Keratinocyte (primary cell): ENCODE data around the gene NF1. TPM values are rescaled to one million over a fixed set of nuclear protein-coding genes. Genes with fewer than 3 reads are reported as not detected.
"Not testable (repeated sequence)": the region's sequence is repeated elsewhere in the genome, so short reads cannot be mapped to it uniquely, and the experiment has no call there.

Experiments used
- DNase-seq: peaks from one replicate; pipeline ENCODE4 v3.0.0-alpha.2; 2011; ENCODE audit warnings: low read depth, missing footprints, low spot score
- FAIRE-seq: peaks from 2 replicates; lab custom pipeline; 2011; peaks lifted over from hg19 to GRCh38; lab: Jason Lieb, UNC
- H2AFZ ChIP-seq: 2 replicates; pipeline ENCODE4 v1.6.0; 2012; ENCODE audit warnings: low read length, control low read depth, inconsistent platforms; ENCODE audit not compliant: control insufficient read depth
- H3K27ac ChIP-seq: 2 replicates; pipeline ENCODE4 v1.5.1; 2011; ENCODE audit warnings: low read length; ENCODE audit not compliant: control insufficient read depth, insufficient read depth
- H3K27me3 ChIP-seq: 3 replicates; pipeline ENCODE4 v1.6.0; 2011; ENCODE audit warnings: low read length; ENCODE audit not compliant: control insufficient read depth, insufficient read depth; ENCODE audit errors: extremely low read depth
- H3K36me3 ChIP-seq, 2 experiments: 2 replicates in 1 of 2; 3 replicates in 1 of 2; pipeline ENCODE4 v1.5.1; 2011; ENCODE audit warnings: low read length in 2 of 2, mild to moderate bottlenecking in 1 of 2; ENCODE audit not compliant: control insufficient read depth in 2 of 2, insufficient read depth in 2 of 2; ENCODE audit errors: extremely low read depth in 1 of 2
- H3K4me1 ChIP-seq: 3 replicates; pipeline ENCODE4 v1.5.1; 2011; ENCODE audit warnings: low read length; ENCODE audit not compliant: control insufficient read depth, insufficient read depth; ENCODE audit errors: extremely low read depth
- H3K4me2 ChIP-seq: 3 replicates; pipeline ENCODE4 v1.6.0; 2011; ENCODE audit warnings: low read depth, low read length; ENCODE audit not compliant: control insufficient read depth, insufficient read depth; ENCODE audit errors: extremely low read depth
- H3K4me3 ChIP-seq, 3 experiments: fragments of 200-600 bp in 1 of 3; sonication (generic) in 1 of 3; 2 replicates in 2 of 3; 3 replicates in 1 of 3; pipeline ENCODE4 v1.5.1; 2011 to 2016; ENCODE audit warnings: low read length in 3 of 3, mild to moderate bottlenecking in 3 of 3, control low read depth in 2 of 3, inconsistent platforms in 1 of 3, low read depth in 1 of 3, mixed read lengths in 1 of 3, mixed run types in 1 of 3, moderate library complexity in 1 of 3; ENCODE audit not compliant: control insufficient read depth in 2 of 3, insufficient read depth in 2 of 3; ENCODE audit errors: extremely low read depth in 1 of 3
- H3K79me2 ChIP-seq: 2 replicates; pipeline ENCODE4 v1.6.0; 2012; ENCODE audit warnings: low read length; ENCODE audit not compliant: control insufficient read depth, insufficient read depth
- H3K9ac ChIP-seq: 3 replicates; pipeline ENCODE4 v1.6.0; 2011; ENCODE audit warnings: low read length; ENCODE audit not compliant: control insufficient read depth, insufficient read depth; ENCODE audit errors: extremely low read depth
- H3K9me1 ChIP-seq: 3 replicates; pipeline ENCODE4 v1.6.0; 2011; ENCODE audit warnings: low read length; ENCODE audit not compliant: control insufficient read depth, insufficient read depth; ENCODE audit errors: extremely low read depth
- H3K9me3 ChIP-seq: 2 replicates; pipeline ENCODE4 v1.5.1; 2012; ENCODE audit warnings: low read depth, low read length; ENCODE audit not compliant: control insufficient read depth
- H4K20me1 ChIP-seq: 3 replicates; pipeline ENCODE4 v1.6.0; 2011; ENCODE audit warnings: low read length; ENCODE audit not compliant: control insufficient read depth, insufficient read depth; ENCODE audit errors: extremely low read depth
- CTCF ChIP-seq, 3 experiments: IDR thresholded peaks in 1 of 3; conservative IDR thresholded peaks in 1 of 3; optimal IDR thresholded peaks in 1 of 3; 2 replicates in 2 of 3; 3 replicates in 1 of 3; pipeline versions ENCODE3 to v1.5.1; 2011; ENCODE audit warnings: low read length in 3 of 3, mild to moderate bottlenecking in 3 of 3, moderate library complexity in 2 of 3, control low read depth in 1 of 3, inconsistent platforms in 1 of 3; ENCODE audit not compliant: insufficient read depth in 2 of 3; ENCODE audit errors: extremely low read depth in 1 of 3
- EZH2 ChIP-seq: IDR thresholded peaks from one replicate; pipeline ENCODE4 v1.6.1; 2012; ENCODE audit warnings: inconsistent platforms, mild to moderate bottlenecking, low read length, moderate library complexity
- dilution Hi-C: fragments of 300-500 bp; cut with MboI; formaldehyde crosslinking; loops from one replicate; pipeline ENCODE4 v1.7.0; 2020; ENCODE audit warnings: low sequenced_read_pairs; ENCODE audit not compliant: extremely low pct_ligation_motif_present
- polyA plus RNA-seq, 5 experiments: library from polyadenylated mRNA; depleted of rRNA in 3 of 5; stranded (reverse) in 3 of 5; stranded (forward) in 1 of 5; unstranded in 1 of 5; fragments of >200 nt; gene quantifications; 1 replicate in 1 of 5; 2 replicates in 3 of 5; 3 replicates in 1 of 5; pipeline versions ENCODE4 v1.2.1 to v1.2.3, GENCODE V29; 2011 to 2012; ENCODE audit warnings: missing spikeins in 2 of 5, low read depth in 1 of 5, low replicate concordance in 1 of 5

NF1 gene
- polyA plus RNA-seq, 1 donor (not counting 4 experiments of a cell fraction or from before 2014, with no cell fraction given) = 26.7 TPM

GRCh38 chr17:31383488-31383887 is 288.7 kb downstream of the NF1 start:
- FAIRE-seq, DNase-seq: not testable (repeated sequence)

GRCh38 chr17:31385428-31386285 is 290.9 kb downstream of the NF1 start:
- Histone ChIP-seq H3K9me3 (no peaks in the 10 kb centered on the region), H3K4me2 (no peak overlapping the region), H3K4me3 (no peak overlapping the region), H3K27me3 (peaks cover 15% of the 10 kb centered on the region), H2AFZ (no peak overlapping the region), H4K20me1 (no peaks in the 10 kb centered on the region), H3K36me3 (peaks cover 0 to 2% of the 10 kb centered on the region in 2 experiments), H3K27ac (no peak overlapping the region), H3K79me2 (no peaks in the 10 kb centered on the region), H3K9me1 (no peaks in the 10 kb centered on the region), H3K4me1 (no peaks in the 10 kb centered on the region), H3K9ac (no peak overlapping the region)
- dilution Hi-C loops = no loop called here
- TF ChIP-seq EZH2 (no peak), CTCF (optimal IDR thresholded peaks at IDR 0.05 in 1 of 3, IDR thresholded peaks at IDR 0.05 in 1 of 3, conservative IDR thresholded peaks at IDR 0.05 in 1 of 3; ENCODE audit: extremely low read depth in 1 of 3, insufficient read depth in 2 of 3, low read length in 3 of 3) (no peak)
- DNase-seq (no peak), FAIRE-seq (no peak)

More at GRCh38 chr17:31383488-31383887, 288.7 kb downstream of the NF1 start:
- H3K9me3 ChIP-seq, H3K27ac ChIP-seq, H3K4me1 ChIP-seq, H3K79me2 ChIP-seq, dilution Hi-C loops, H3K4me2 ChIP-seq, H3K36me3 ChIP-seq, H3K27me3 ChIP-seq, H3K9me1 ChIP-seq, H4K20me1 ChIP-seq, H2AFZ ChIP-seq, H3K9ac ChIP-seq, H3K4me3 ChIP-seq: not testable (repeated sequence)
- peak in 1 of 3 experiments; percentile 7 for TF ChIP-seq CTCF (optimal IDR thresholded peaks at IDR 0.05 in 1 of 3, IDR thresholded peaks at IDR 0.05 in 1 of 3, conservative IDR thresholded peaks at IDR 0.05 in 1 of 3; ENCODE audit: extremely low read depth in 1 of 3, insufficient read depth in 2 of 3, low read length in 3 of 3)
